HepG2 (cell line): ENCODE measurements around the gene FOLR1.

Experiments
- CTCF ChIP-seq: sonication (generic); formaldehyde crosslinking; IDR thresholded peaks from 2 replicates; pipeline ENCODE4 v1.5.0; 2020; ENCODE audit warnings: mild to moderate bottlenecking, missing genetic modification reagents, moderate library complexity
- ESRRA ChIP-seq: sonication (generic); formaldehyde crosslinking; IDR thresholded peaks from 2 replicates; pipeline ENCODE4 v1.5.1; 2020; ENCODE audit warnings: mild to moderate bottlenecking, low read depth, missing genetic modification reagents
- JUND ChIP-seq: sonication (generic); formaldehyde crosslinking; IDR thresholded peaks from 2 replicates; pipeline ENCODE4 v1.8.0; 2022; ENCODE audit warnings: mild to moderate bottlenecking, missing genetic modification reagents
- KAT8 ChIP-seq: IDR thresholded peaks from 2 replicates; pipeline ENCODE4 v1.6.1; 2016; ENCODE audit warnings: missing genetic modification reagents, missing compliant biosample characterization
- RFX1 ChIP-seq: fragments of 450-650 bp; IDR thresholded peaks from 2 replicates; pipeline ENCODE4 v1.6.1; 2017
- TARDBP ChIP-seq: sonication (generic); formaldehyde crosslinking; IDR thresholded peaks from 2 replicates; pipeline ENCODE4 v1.8.0; 2022; ENCODE audit warnings: mild to moderate bottlenecking, missing genetic modification reagents
- ZBTB38 ChIP-seq: sonication (generic); formaldehyde crosslinking; IDR thresholded peaks from 2 replicates; pipeline ENCODE4 v1.5.1; 2020; ENCODE audit warnings: mild to moderate bottlenecking, missing genetic modification reagents
- ZNF562 ChIP-seq: sonication (generic); formaldehyde crosslinking; IDR thresholded peaks from 2 replicates; pipeline ENCODE4 v1.8.0; 2022; ENCODE audit warnings: missing genetic modification reagents, borderline replicate concordance

GRCh38 chr11:72150882-72151281 is 41.1 kb upstream of the FOLR1 start:
- TF ChIP-seq CTCF (CRISPR knock-in tag) (no peak), ZNF562 (CRISPR knock-in tag) (no peak), RFX1 (no peak), ZBTB38 (CRISPR knock-in tag) (no peak), ESRRA (no peak), KAT8 (CRISPR knock-in tag) (no peak), TARDBP (CRISPR knock-in tag) (no peak), JUND (CRISPR knock-in tag) (no peak)
